CD14-positive monocyte (primary cell): ENCODE results near the gene KRTAP10-6. TPM values are rescaled to one million over a fixed set of nuclear protein-coding genes. Genes with fewer than 3 reads are reported as not detected.

Source experiments
- DNase-seq, 3 donors: peaks; one replicate each; pipeline ENCODE4 v3.0.0-alpha.2; 2011 to 2022
- H2AFZ ChIP-seq: 2 replicates; pipeline ENCODE4 v1.6.0; 2012; ENCODE audit warnings: mild to moderate bottlenecking, low read depth, low read length, inconsistent platforms; ENCODE audit not compliant: insufficient read depth, poor library complexity, severe bottlenecking
- H3K27ac ChIP-seq, 2 donors: 1 replicate in 1 of 2; 2 replicates in 1 of 2; pipeline ENCODE4 v1.5.1; 2012 to 2013; ENCODE audit warnings: low read length in 2 of 2, control low read depth in 1 of 2, inconsistent platforms in 1 of 2, low read depth in 1 of 2, mild to moderate bottlenecking in 1 of 2
- H3K27me3 ChIP-seq, 2 donors: one replicate each; pipeline versions ENCODE4 v1.6.0 to v1.6.1; 2011 to 2013; ENCODE audit warnings: low read length in 2 of 2; ENCODE audit not compliant: control insufficient read depth in 2 of 2, insufficient read depth in 2 of 2
- H3K36me3 ChIP-seq, 2 donors: replicated peaks in 1 of 2; 1 replicate in 1 of 2; 2 replicates in 1 of 2; pipeline versions ENCODE4 v1.5.1 to v1.6.1; 2012 to 2013; ENCODE audit warnings: low read length in 2 of 2, control low read depth in 1 of 2, inconsistent platforms in 1 of 2, mild to moderate bottlenecking in 1 of 2; ENCODE audit not compliant: insufficient read depth in 2 of 2, control insufficient read depth in 1 of 2
- H3K4me1 ChIP-seq, 2 donors: 1 replicate in 1 of 2; 2 replicates in 1 of 2; pipeline versions ENCODE4 v1.5.1 to v1.6.1; 2012 to 2013; ENCODE audit warnings: low read length in 2 of 2, control low read depth in 1 of 2, inconsistent platforms in 1 of 2, mild to moderate bottlenecking in 1 of 2, moderate library complexity in 1 of 2; ENCODE audit not compliant: insufficient read depth in 2 of 2, control insufficient read depth in 1 of 2
- H3K4me2 ChIP-seq: replicated peaks from 2 replicates; pipeline ENCODE3; 2012; ENCODE audit warnings: low read length, moderate library complexity, mild to moderate bottlenecking; ENCODE audit not compliant: poor library complexity, severe bottlenecking; ENCODE audit errors: extremely low read depth
- H3K4me3 ChIP-seq, 3 experiments: fragments of 200-600 bp in 1 of 3; sonication (generic) in 1 of 3; replicated peaks in 1 of 3; 1 replicate in 2 of 3; 2 replicates in 1 of 3; pipeline ENCODE4 v1.5.1; 2011 to 2013; ENCODE audit warnings: low read length in 3 of 3, mild to moderate bottlenecking in 3 of 3, control low read depth in 2 of 3, low read depth in 2 of 3, inconsistent platforms in 1 of 3, moderate library complexity in 1 of 3
- H3K79me2 ChIP-seq: 2 replicates; pipeline ENCODE4 v1.6.0; 2012; ENCODE audit warnings: mild to moderate bottlenecking, control low read depth, inconsistent platforms, low read length, moderate library complexity; ENCODE audit not compliant: insufficient read depth
- H3K9ac ChIP-seq: 2 replicates; pipeline ENCODE4 v1.6.0; 2017; ENCODE audit warnings: low read length, mild to moderate bottlenecking; ENCODE audit not compliant: insufficient read depth, poor library complexity, severe bottlenecking
- H3K9me3 ChIP-seq, 2 donors: replicated peaks in 1 of 2; 1 replicate in 1 of 2; 2 replicates in 1 of 2; pipeline versions ENCODE4 v1.5.1 to v1.6.1; 2012 to 2013; ENCODE audit warnings: low read length in 2 of 2, control low read depth in 1 of 2; ENCODE audit not compliant: control insufficient read depth in 1 of 2, insufficient read depth in 1 of 2
- H4K20me1 ChIP-seq: 2 replicates; pipeline ENCODE4 v1.6.0; 2012; ENCODE audit warnings: mild to moderate bottlenecking, low read length, control low read depth, moderate library complexity; ENCODE audit not compliant: insufficient read depth
- H3K27ac Mint-ChIP-seq, 7 donors: one replicate each; pipeline ENCODE4 v1.8.0; 2020; ENCODE audit warnings: mild to moderate bottlenecking in 7 of 7, mixed read lengths in 7 of 7, moderate library complexity in 6 of 7, inconsistent platforms in 2 of 7
- H3K27me3 Mint-ChIP-seq, 3 donors: one replicate each; pipeline ENCODE4 v1.8.0; 2021 to 2022; ENCODE audit warnings: low read depth in 3 of 3, mild to moderate bottlenecking in 3 of 3, mixed read lengths in 3 of 3, moderate library complexity in 3 of 3, inconsistent platforms in 1 of 3
- H3K36me3 Mint-ChIP-seq, 2 donors: one replicate each; pipeline ENCODE4 v1.8.0; 2020; ENCODE audit warnings: mixed read lengths in 2 of 2, inconsistent platforms in 1 of 2, mild to moderate bottlenecking in 1 of 2
- H3K4me1 Mint-ChIP-seq: one replicate; pipeline ENCODE4 v1.8.0; 2020; ENCODE audit warnings: mild to moderate bottlenecking, mixed read lengths
- H3K4me3 Mint-ChIP-seq, 2 donors: one replicate each; pipeline ENCODE4 v1.8.0; 2020; ENCODE audit warnings: mild to moderate bottlenecking in 2 of 2, mixed read lengths in 2 of 2, moderate library complexity in 1 of 2
- H3K9me3 Mint-ChIP-seq, 7 donors: one replicate each; pipeline ENCODE4 v1.8.0; 2020 to 2022; ENCODE audit warnings: mixed read lengths in 7 of 7, mild to moderate bottlenecking in 6 of 7, moderate library complexity in 6 of 7, inconsistent platforms in 2 of 7
- WGBS: methylation state at CpG from one replicate; pipeline ENCODE4 v1.1.5; 2013; ENCODE audit warnings: missing lambda C conversion rate; ENCODE audit not compliant: insufficient coverage; 5-methylcytosine and 5-hydroxymethylcytosine counted together
- intact Hi-C, 2 donors: fragments of 100-400 bp; cut with micrococcal nuclease; formaldehyde crosslinking; loops; one replicate each; pipeline versions ENCODE4 v1.15.0 to v1.15.1; 2023
- polyA plus RNA-seq, 3 donors: library from polyadenylated mRNA; depleted of rRNA in 1 of 3; unstranded in 2 of 3; stranded (reverse) in 1 of 3; fragments of 300-500 nt in 2 of 3; fragments of >200 nt in 1 of 3; fragmentation: Illumina TruSeq in 2 of 3; gene quantifications; 1 replicate in 2 of 3; 2 replicates in 1 of 3; pipeline ENCODE4 v1.2.3, GENCODE V29; 2012 to 2021
- TF ChIP-seq, protein P1 (sequence below): fragments of 200-600 bp; IDR thresholded peaks from one replicate; pipeline ENCODE4 v1.8.0; 2022; ENCODE audit warnings: antibody characterized with exemption, mild to moderate bottlenecking

KRTAP10-6 gene
- polyA plus RNA-seq, 3 donors: not detected

DNA sequence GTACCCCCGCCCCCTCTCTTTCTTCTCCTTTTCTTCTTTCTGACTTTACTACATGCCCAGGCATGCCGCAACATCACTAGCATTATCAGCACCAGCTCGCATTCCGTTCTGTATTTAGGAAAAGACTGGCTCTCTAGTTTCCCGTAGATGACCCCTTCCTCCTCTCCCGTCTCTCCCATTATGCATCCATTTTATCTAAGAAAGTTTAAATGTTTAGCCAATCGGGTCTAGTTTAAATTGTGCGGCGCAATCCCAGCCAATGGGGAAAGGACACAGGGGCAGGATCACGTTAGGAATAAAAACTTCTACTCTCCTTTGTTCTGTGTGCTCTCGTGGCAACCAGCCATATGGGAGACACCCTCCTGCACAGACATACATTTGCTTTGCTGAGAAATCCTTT, 5.8 kb upstream of the KRTAP10-6 start:
- intact Hi-C loops: no loop called here
- TF ChIP-seq, protein P1, sequence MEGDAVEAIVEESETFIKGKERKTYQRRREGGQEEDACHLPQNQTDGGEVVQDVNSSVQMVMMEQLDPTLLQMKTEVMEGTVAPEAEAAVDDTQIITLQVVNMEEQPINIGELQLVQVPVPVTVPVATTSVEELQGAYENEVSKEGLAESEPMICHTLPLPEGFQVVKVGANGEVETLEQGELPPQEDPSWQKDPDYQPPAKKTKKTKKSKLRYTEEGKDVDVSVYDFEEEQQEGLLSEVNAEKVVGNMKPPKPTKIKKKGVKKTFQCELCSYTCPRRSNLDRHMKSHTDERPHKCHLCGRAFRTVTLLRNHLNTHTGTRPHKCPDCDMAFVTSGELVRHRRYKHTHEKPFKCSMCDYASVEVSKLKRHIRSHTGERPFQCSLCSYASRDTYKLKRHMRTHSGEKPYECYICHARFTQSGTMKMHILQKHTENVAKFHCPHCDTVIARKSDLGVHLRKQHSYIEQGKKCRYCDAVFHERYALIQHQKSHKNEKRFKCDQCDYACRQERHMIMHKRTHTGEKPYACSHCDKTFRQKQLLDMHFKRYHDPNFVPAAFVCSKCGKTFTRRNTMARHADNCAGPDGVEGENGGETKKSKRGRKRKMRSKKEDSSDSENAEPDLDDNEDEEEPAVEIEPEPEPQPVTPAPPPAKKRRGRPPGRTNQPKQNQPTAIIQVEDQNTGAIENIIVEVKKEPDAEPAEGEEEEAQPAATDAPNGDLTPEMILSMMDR: no peak
- WGBS: 88% methylated on average over 6 of the region's 11 CpGs
- H4K20me1 ChIP-seq: no peaks in the 10 kb centered on the region
- Mint-ChIP-seq H3K4me1 (no peaks in the 10 kb centered on the region), H3K27me3 (peaks cover 2 to 13% (median 6%) of the 10 kb centered on the region in 3 donors), H3K9me3 (peaks cover 0 to 2% (median 0%) of the 10 kb centered on the region in 7 donors), H3K36me3 (no peaks in the 10 kb centered on the region), H3K4me3 (no peak overlapping the region), H3K27ac (no peak overlapping the region)
- H3K4me1 ChIP-seq: no peaks in the 10 kb centered on the region
- no peaks in the 10 kb centered on the region for H3K36me3 ChIP-seq
- no peaks in the 10 kb centered on the region for H3K9me3 ChIP-seq
- no peak for DNase-seq
- H3K27ac ChIP-seq: no peak overlapping the region
- H3K4me2 ChIP-seq: no peak overlapping the region
- H3K27me3 ChIP-seq: no peaks in the 10 kb centered on the region
- no peak overlapping the region for H2AFZ ChIP-seq
- no peak overlapping the region for H3K9ac ChIP-seq
- no peaks in the 10 kb centered on the region for H3K79me2 ChIP-seq
- no peak overlapping the region for H3K4me3 ChIP-seq

- Histone ChIP-seq H3K79me2 (no peaks in the 10 kb centered on the region), H3K27ac (no peak overlapping the region), H3K36me3 (no peaks in the 10 kb centered on the region), H3K4me2 (no peak overlapping the region), H3K9me3 (no peaks in the 10 kb centered on the region), H4K20me1 (no peaks in the 10 kb centered on the region), H3K4me3 (no peak overlapping the region), H3K27me3 (no peaks in the 10 kb centered on the region), H3K9ac (no peak overlapping the region), H2AFZ (no peak overlapping the region), H3K4me1 (no peaks in the 10 kb centered on the region)
- Mint-ChIP-seq H3K27ac (no peak overlapping the region), H3K4me3 (no peak overlapping the region), H3K27me3 (peaks cover 2 to 23% (median 7%) of the 10 kb centered on the region in 3 donors), H3K36me3 (no peaks in the 10 kb centered on the region), H3K4me1 (no peaks in the 10 kb centered on the region), H3K9me3 (peaks cover 0 to 2% (median 0%) of the 10 kb centered on the region in 7 donors)
- intact Hi-C loops: no loop called here
- TF ChIP-seq, protein P1: no peak
- no peak for DNase-seq
- WGBS: 83% methylated on average over 7 of the region's 9 CpGs
Measured at GRCh38 chr21:44596068-44596725, 3.9 kb upstream of the KRTAP10-6 start.
